ENCODE measurements around the gene PRDM4.
A peak's percentile ranks its signal among the peaks of the same experiment; 100 is the strongest.
"Not testable (repeated sequence)": the region's sequence is repeated elsewhere in the genome, so short reads cannot be mapped to it uniquely, and the experiment has no call there.

The PRDM4 gene

DNA sequence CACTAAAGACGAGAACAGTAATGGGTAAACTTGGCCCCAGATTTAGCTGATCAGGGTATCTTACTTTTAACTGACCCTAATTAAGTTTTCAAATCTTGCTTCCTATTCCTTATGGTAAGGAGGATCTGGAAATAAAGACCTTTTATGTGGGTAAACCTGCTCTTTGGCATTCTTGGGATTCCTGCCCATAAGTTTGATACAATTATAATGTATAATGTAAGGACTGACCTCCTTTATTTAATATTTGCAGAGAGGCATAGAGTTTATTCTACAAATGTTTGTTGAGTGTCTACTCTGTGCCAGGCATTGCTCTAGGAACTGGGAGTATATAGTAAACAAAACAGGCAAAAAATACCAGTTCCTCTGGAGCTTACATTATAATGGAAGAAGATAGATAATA is 4.4 kb upstream of the PRDM4 start:
- DNase-seq = no peak

GRCh38 chr12:107764626-107765025 is 3.7 kb upstream of the PRDM4 start:
- no peak for DNase-seq

DNA sequence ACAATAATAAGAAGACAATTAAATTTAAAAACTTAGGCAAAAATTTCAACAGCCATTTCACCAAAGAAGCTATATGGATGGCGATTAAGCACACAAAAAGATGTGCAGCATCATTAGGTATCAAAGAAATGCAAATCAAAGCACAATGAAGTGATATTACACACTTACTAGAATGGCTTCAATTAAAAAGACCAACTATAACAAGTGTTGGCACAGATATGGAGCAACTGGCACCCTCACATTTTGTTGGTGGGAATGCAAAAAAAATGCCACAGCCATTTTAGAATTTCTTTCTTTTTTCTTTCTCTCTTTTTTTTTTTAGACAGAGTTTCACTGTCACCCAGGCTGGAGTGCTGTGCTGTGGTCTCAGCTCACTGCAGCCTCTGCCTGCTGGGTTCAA is 1.9 kb upstream of the PRDM4 start:
- no peak for DNase-seq

DNA sequence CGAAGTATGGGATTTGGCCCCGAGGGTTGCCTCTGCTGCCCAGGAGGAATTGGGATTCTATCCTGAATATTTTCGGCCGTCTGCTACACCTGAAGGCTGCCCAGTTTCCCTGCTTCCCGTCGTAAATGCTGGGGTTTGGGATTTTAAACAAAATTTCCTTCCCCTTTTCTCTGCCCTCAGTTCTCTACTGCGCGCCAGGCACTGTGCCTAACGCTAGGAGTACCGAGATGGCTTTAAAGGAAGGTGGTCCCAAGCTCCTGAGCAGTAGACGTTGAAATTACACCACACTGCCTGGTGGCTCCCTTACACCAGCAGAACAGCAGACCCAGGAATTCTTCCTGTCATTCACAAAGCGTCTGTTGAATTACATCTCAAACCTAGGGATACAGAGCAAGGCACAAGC is 566 bp upstream of the PRDM4 start:
- peak in 1 of 2 experiments; percentile 40 for DNase-seq

DNA sequence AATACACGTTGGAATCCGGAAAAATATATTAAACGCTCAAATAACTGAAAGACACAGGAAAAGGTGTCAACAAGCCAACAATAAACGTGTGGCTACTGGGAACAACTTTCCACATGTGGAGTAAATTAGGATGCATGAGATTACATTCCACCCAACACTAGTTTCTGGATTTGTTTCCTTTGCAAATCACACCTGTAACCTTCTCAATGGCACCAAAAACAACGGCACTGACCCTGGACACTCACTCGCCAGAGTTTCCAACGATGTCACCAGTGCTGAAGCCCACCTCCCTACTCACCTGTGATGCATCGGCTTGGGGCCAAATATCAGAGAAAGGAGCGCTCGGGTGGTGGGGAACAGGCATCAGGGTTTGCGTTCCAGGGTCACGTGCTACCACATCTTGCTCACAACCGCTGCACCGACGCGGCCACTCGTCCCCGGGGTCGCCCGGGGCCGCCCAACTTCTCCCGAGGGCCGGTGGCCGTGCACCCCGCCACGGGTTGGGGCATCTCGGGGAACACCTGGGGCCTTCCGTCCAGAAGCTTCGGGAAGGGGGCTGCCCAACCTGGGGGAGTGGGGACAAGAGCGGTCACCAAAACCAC is 629 bp downstream of the PRDM4 start:
- DNase-seq = peak in 1 of 2 experiments; percentile 18

DNA sequence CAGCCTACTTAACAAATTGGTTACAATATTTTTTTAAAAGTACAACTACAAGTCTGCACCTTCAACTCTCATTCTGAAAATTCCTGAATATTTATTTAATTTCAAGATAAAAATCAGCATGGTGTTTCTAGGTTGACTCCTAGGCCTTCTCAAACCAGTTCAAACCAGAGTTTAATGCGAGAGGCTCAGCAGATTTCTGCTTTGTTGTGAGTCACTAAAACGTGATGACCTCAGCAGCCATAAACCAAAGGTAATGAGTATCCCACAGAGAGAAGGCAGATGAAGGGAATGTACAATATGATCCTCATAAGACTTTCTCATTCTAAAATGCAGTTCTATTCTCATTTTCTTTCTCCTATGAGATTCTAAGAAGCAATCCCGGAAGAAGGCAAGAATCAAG is 1.5 kb downstream of the PRDM4 start:
- peak in 1 of 2 experiments; percentile 33 for DNase-seq

GRCh38 chr12:107749083-107749482 is 11.9 kb downstream of the PRDM4 start:
- peak in 1 of 2 experiments; percentile 19 for DNase-seq

GRCh38 chr12:107748472-107748871 is 12.5 kb downstream of the PRDM4 start:
- peak; percentile 9 to 74 for DNase-seq

DNA sequence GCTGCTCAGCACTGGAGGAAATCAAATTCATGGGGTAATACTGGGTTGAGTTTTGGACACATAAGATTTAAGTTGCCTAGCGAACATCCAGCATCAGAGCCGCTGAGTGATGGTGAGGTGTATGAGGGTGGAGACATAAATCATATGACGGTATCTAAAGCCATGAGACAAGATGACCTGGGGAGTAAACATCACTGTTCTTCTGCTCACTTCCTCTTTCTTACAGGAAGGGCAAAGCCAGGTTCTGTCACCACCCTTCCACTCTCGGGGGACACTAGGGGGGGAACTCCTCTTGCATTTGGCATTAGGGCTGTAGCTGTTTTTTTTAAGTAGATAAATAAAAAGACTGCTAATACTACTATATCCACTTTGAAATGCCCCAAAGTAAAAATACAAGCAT is 24.0 kb downstream of the PRDM4 start:
- DNase-seq = no peak

- no peak for DNase-seq
Observed at GRCh38 chr12:107735763-107736162, 25.2 kb downstream of the PRDM4 start.

GRCh38 chr12:107734139-107734538 is 26.8 kb downstream of the PRDM4 start:
- no peak for DNase-seq

DNA sequence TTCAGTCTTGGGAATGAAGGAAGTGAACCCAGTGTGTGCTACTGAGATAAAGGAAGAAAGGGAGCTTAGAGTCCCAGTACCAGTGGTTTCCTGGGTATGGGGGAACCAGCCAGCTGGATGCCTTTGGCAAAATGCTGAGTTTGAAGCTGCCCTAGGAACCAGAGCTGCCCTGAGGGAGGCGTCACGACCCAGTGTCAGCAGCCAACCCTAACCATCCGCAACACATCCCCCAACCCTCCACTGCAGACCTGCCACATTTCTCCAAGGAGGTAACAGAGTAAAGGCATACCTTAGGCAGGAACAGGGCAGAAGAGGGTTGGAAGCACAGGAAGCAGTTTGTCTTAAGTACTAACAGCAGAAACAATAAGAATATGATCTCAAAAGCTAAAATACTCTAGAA is 28.6 kb downstream of the PRDM4 start:
- DNase-seq = no peak

DNA sequence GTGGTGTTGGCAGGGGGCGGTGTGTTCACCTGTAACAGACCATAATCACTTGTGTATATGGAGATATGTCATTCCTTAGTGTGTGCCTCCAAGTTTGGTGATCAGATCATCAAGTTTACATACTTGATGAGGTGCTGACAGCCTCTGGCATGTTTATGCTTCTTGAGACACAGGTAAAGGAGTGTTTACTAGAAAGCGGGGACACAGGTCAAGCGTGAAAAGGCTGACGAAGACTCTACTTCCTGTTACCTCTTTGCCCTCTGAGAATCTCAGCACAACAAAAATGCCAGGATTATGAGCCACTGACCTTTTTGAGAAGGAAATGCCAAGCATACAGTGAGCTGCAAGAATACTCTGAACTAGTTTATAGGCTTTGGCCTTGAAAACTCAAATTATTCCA is 29.6 kb downstream of the PRDM4 start:
- DNase-seq = no peak

DNA sequence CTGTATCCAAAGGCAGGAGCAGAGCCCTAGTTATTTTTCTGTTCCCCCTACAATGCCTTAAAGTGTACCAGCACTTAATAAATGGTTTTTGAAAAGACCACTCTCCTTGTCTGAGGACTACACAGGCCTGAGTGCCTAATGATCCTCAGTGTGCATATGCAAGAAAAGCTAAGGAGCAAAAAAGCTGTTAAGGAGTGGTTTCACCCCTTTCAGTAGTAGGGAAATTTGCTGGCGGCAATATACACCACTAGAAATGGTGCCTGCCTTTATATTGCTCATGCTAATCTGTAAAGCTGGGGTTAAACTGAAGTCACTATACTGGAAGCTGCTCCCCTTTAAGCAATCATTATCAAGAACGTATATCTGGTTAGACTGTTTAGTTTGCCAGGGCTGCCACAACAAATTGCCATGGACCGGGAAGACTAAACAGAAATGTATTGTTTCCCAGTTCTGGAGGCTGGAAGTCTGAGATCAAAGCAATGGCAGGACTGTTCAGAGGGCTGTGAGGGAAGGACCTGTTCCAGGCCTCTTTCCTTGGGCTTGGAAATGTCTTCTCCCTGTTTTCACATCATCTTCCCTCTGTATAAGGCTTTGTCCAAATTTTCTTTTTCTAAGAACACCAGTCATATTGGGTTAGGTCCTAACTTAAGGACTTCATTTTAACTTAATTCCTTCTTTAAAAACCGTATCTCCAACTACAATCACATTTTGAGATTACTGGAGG is 30.2 kb downstream of the PRDM4 start:
- no peak for DNase-seq

DNA sequence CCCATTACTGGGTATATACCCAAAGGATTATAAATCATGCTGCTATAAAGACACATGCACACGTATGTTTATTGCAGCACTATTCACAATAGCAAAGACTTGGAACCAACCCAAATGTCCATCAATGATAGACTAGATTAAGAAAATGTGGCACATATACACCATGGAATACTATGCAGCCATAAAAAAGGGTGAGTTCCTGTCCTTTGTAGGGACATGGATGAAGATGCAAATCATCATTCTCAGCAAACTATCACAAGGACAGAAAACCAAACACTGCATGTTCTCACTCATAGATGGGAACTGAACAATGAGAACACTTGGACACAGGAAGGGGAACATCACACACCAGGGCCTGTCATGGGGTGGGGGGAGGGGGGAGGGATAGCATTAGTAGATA is 33.2 kb downstream of the PRDM4 start:
- not testable (repeated sequence) for DNase-seq

- DNase-seq = not testable (repeated sequence)
Observed at GRCh38 chr12:107727327-107727726, 33.6 kb downstream of the PRDM4 start.

- DNase-seq = no peak
Observed at GRCh38 chr12:107718606-107719005, 42.3 kb downstream of the PRDM4 start.

- no peak for DNase-seq
Observed at GRCh38 chr12:107715780-107716179, 45.2 kb downstream of the PRDM4 start.

DNA sequence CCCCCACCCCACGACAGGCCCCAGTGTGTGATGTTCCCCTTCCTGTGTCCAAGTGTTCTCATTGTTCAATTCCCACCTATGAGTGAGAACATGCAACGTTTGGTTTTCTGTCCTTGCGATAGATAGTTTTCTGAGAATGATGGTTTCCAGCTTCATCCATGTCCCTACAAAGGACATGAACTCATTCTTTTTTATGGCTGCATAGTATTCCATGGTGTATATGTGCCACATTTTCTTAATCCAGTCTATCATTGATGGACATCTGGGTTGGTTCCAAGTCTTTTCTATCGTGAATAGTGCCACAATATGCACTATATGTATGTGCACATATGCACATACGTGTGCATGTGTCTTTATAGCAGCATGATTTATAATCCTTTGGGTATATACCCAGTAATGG is 55.4 kb downstream of the PRDM4 start:
- not testable (repeated sequence) for DNase-seq

- DNase-seq = no peak
Observed at GRCh38 chr12:107704041-107704440, 56.9 kb downstream of the PRDM4 start.

GRCh38 chr12:107702106-107702505 is 58.8 kb downstream of the PRDM4 start:
- no peak for DNase-seq

DNA sequence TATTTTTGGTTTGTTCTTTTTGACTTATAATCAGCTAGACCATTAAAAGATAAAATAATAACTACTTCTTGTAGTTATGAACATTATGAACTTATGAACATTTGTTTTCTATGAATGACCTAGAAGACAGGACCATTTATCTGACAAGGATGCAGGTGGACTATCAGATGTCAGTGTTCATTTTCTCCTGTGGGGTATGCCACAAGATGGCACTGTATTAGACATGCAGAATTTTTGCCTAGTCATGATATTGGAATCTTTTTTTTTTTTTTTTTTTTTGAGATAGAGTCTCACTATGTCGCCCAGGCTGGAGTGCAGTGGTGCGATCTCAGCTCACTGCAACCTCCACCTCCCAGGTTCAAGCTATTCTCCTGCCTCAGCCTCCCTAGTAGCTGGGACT is 65.2 kb downstream of the PRDM4 start:
- peak; percentile 6 to 40 for DNase-seq

DNA sequence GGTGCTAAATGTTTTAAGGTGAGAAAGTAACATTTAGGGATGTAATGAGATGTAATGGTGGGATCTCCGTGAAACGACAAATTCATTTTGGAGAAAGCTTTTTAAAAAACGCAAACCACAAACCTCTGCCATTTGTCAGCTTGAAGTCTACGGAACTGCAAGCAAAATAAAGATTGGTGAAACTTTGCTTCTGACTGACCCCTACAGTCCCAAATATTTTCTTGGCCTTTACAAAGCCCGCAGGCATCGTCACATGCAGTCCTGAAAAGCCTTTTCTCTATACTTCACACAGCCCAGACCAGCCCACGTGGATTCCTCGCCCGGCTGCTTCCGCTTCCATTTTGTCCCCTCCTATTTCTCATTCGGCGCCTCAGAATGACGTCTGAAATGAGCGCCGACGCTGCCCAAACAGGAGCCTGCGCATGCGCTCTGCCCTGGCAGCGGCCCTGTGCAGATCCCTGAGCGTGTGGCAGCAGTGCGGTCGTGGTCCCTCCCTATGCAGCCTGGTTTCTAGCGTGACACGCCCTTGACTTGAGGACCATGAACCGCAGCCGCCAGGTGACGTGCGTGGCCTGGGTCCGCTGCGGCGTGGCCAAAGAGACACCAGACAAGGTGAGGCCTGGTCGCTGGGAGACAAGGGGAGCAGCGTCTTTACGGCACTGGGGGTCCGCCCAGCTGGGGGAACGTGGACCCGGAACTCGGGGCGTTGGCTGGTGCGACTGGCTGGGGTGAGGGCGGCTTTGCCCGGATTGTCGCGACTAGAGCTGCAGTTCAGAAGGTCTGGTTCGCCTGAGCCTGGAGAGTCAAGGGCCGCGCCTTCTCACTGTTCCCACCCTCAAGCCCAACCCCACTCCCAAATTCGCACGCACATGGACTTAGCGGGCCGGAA is 75.3 kb downstream of the PRDM4 start, which contains the start of gene PWP1:
Gene PWP1, plus strand, starts transcription at position 440 of the 889 bp plus-strand sequence. Its CDS starts 101 bp downstream, at position 541.
- peak; percentile 81 to 92 for DNase-seq

DNA sequence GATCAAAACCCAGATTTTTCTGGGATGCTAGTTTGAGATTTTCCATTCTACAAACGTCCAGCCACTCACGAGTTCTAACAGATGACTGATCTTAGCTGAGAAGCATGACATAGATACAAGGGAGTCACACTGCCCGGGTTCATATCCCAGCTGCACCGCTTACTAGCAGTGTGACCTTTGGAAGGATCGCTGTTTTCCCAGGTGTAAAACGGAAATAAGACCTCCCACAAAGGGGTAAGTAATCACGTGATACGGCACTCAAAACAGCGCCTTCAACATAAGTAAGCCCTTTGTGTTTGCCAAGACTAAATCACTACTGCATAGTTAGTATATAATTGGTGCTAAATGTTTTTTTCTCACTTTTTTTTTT is 76.0 kb downstream of the PRDM4 start:
- DNase-seq = peak; percentile 7 to 31

All from SW 1271 (cell line).